ENCODE results near the gene MTUS2.

MTUS2 gene

DNA sequence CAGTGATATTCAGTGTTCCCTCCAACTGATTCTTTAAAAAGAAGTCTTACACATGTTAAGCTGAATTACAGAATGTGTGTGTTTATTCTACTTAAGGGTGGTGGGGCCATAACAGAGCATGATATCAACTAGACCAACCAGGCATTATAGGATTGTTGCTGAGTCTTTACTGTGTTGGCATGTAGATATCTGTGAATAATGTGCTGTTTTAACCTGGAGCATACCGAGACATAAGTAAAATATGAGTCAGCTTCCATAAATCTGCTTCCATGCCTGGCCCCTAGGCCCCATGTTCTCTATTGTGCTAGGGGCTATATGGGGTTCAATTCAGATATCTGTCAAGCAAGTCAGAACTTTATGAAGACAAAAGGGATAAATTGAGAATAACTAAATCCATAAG is 295.7 kb downstream of the MTUS2 start:
- H3K36me3 ChIP-seq (ENCODE audit: insufficient read depth, low read length), result no peaks in the 10 kb centered on the region
- H3K4me1 ChIP-seq (ENCODE audit: insufficient read depth, low read length, poor library complexity, severe bottlenecking), result no peaks in the 10 kb centered on the region
- H3K4me2 ChIP-seq (ENCODE audit: low read depth, low read length, poor library complexity, severe bottlenecking), result no peak overlapping the region
- no peaks in the 10 kb centered on the region for H3K9me3 ChIP-seq (ENCODE audit: insufficient read depth, low read depth, low read length)
- no peak for TF ChIP-seq EZH2phosphoT487 (IDR thresholded peaks at IDR 0.05; ENCODE audit: borderline replicate concordance)
- TF ChIP-seq, protein P1, sequence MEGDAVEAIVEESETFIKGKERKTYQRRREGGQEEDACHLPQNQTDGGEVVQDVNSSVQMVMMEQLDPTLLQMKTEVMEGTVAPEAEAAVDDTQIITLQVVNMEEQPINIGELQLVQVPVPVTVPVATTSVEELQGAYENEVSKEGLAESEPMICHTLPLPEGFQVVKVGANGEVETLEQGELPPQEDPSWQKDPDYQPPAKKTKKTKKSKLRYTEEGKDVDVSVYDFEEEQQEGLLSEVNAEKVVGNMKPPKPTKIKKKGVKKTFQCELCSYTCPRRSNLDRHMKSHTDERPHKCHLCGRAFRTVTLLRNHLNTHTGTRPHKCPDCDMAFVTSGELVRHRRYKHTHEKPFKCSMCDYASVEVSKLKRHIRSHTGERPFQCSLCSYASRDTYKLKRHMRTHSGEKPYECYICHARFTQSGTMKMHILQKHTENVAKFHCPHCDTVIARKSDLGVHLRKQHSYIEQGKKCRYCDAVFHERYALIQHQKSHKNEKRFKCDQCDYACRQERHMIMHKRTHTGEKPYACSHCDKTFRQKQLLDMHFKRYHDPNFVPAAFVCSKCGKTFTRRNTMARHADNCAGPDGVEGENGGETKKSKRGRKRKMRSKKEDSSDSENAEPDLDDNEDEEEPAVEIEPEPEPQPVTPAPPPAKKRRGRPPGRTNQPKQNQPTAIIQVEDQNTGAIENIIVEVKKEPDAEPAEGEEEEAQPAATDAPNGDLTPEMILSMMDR (conservative IDR thresholded peaks at IDR 0.05; ENCODE audit: low read length), result no peak
- H3K9me2 ChIP-seq (replicated peaks; ENCODE audit: low read depth, low read length), result 0 out of 2 replicates have a peak, but pooled peaks cover 3% of the 10 kb centered on the region
- no peak overlapping the region for H2AFZ ChIP-seq (ENCODE audit: low read length)
- H3K79me2 ChIP-seq (ENCODE audit: insufficient read depth, low read length), result no peaks in the 10 kb centered on the region
- H3K4me3 ChIP-seq (ENCODE audit: low read length, poor library complexity, severe bottlenecking), result no peak overlapping the region
- no peaks in the 10 kb centered on the region for H4K20me1 ChIP-seq (ENCODE audit: insufficient read depth, low read length, poor library complexity, severe bottlenecking)
- no peaks in the 10 kb centered on the region for H3F3A ChIP-seq (ENCODE audit: low read depth)
- H3K27me3 ChIP-seq (ENCODE audit: insufficient read depth, low read length, poor library complexity, severe bottlenecking), result no peaks in the 10 kb centered on the region
- H3K9ac ChIP-seq (ENCODE audit: low read depth, low read length, poor library complexity, severe bottlenecking), result no peak overlapping the region

DNA sequence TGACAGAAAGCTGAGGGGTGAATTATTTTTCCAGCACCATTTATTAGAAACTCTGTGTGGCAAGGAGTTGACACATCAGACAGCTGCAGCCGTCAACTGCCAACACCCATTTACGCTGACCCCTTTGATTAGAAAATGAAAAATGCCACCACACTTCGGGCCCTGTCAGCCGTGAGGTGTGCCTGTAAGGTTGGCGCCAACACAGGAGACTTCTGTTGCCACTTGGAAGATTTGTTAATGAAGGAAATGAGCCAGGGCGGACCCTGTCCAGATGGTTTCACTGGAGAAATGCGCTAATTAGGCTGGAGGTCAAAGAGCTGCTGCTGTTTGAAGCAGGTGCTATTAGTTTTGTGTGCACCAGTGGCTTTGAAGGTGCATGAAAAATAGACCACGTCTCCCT is 297.5 kb downstream of the MTUS2 start:
- no peaks in the 10 kb centered on the region for H3K4me1 ChIP-seq (ENCODE audit: insufficient read depth, low read length, poor library complexity, severe bottlenecking)
- H3K36me3 ChIP-seq (ENCODE audit: insufficient read depth, low read length), result no peaks in the 10 kb centered on the region
- no peaks in the 10 kb centered on the region for H3K9me3 ChIP-seq (ENCODE audit: insufficient read depth, low read depth, low read length)
- H3K9me2 ChIP-seq (replicated peaks; ENCODE audit: low read depth, low read length), result 0 out of 2 replicates have a peak, but pooled peaks cover 3% of the 10 kb centered on the region
- no peaks in the 10 kb centered on the region for H3F3A ChIP-seq (ENCODE audit: low read depth)
- H3K4me3 ChIP-seq (ENCODE audit: low read length, poor library complexity, severe bottlenecking), result no peak overlapping the region
- TF ChIP-seq, protein P1 (conservative IDR thresholded peaks at IDR 0.05; ENCODE audit: low read length), result no peak
- no peak for TF ChIP-seq EZH2phosphoT487 (IDR thresholded peaks at IDR 0.05; ENCODE audit: borderline replicate concordance)
- H3K4me2 ChIP-seq (ENCODE audit: low read depth, low read length, poor library complexity, severe bottlenecking), result no peak overlapping the region
- H3K9ac ChIP-seq (ENCODE audit: low read depth, low read length, poor library complexity, severe bottlenecking), result no peak overlapping the region
- no peaks in the 10 kb centered on the region for H3K79me2 ChIP-seq (ENCODE audit: insufficient read depth, low read length)
- no peak overlapping the region for H2AFZ ChIP-seq (ENCODE audit: low read length)
- no peaks in the 10 kb centered on the region for H3K27me3 ChIP-seq (ENCODE audit: insufficient read depth, low read length, poor library complexity, severe bottlenecking)
- H4K20me1 ChIP-seq (ENCODE audit: insufficient read depth, low read length, poor library complexity, severe bottlenecking), result no peaks in the 10 kb centered on the region

DNA sequence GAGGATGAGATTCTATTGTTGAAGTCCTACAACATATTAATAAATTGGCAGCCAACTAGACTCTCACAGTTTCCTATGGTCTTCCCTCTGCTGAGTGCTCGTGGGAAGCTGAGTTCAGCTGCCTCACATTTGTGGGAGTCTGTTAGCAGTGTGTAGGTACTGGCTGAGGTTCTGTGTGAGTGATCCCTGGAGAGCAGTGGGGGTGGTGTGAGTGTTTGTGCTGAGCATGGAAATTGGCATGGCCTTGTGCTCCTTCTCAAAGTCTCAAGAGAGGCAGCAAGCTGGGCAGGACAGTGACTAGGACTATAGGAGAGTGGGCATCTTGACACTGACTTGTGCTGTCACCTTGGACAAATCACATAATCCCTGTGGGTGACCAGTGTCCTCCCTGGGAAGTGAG is 298.3 kb downstream of the MTUS2 start:
- Histone ChIP-seq H3K27me3 (ENCODE audit: insufficient read depth, low read length, poor library complexity, severe bottlenecking) (no peaks in the 10 kb centered on the region), H3K4me2 (ENCODE audit: low read depth, low read length, poor library complexity, severe bottlenecking) (no peak overlapping the region), H3K36me3 (ENCODE audit: insufficient read depth, low read length) (no peaks in the 10 kb centered on the region), H3K4me1 (ENCODE audit: insufficient read depth, low read length, poor library complexity, severe bottlenecking) (no peaks in the 10 kb centered on the region), H3F3A (ENCODE audit: low read depth) (no peaks in the 10 kb centered on the region), H3K9me2 (replicated peaks; ENCODE audit: low read depth, low read length) (0 out of 2 replicates have a peak, but pooled peaks cover 3% of the 10 kb centered on the region), H2AFZ (ENCODE audit: low read length) (no peak overlapping the region), H3K9me3 (ENCODE audit: insufficient read depth, low read depth, low read length) (no peaks in the 10 kb centered on the region), H3K79me2 (ENCODE audit: insufficient read depth, low read length) (no peaks in the 10 kb centered on the region), H3K4me3 (ENCODE audit: low read length, poor library complexity, severe bottlenecking) (no peak overlapping the region), H3K9ac (ENCODE audit: low read depth, low read length, poor library complexity, severe bottlenecking) (no peak overlapping the region), H4K20me1 (ENCODE audit: insufficient read depth, low read length, poor library complexity, severe bottlenecking) (no peaks in the 10 kb centered on the region)
- TF ChIP-seq, protein P1 (conservative IDR thresholded peaks at IDR 0.05; ENCODE audit: low read length), result no peak
- no peak for TF ChIP-seq EZH2phosphoT487 (IDR thresholded peaks at IDR 0.05; ENCODE audit: borderline replicate concordance)
